ENCODE measurements around the gene PTPN20.

PTPN20 gene

DNA sequence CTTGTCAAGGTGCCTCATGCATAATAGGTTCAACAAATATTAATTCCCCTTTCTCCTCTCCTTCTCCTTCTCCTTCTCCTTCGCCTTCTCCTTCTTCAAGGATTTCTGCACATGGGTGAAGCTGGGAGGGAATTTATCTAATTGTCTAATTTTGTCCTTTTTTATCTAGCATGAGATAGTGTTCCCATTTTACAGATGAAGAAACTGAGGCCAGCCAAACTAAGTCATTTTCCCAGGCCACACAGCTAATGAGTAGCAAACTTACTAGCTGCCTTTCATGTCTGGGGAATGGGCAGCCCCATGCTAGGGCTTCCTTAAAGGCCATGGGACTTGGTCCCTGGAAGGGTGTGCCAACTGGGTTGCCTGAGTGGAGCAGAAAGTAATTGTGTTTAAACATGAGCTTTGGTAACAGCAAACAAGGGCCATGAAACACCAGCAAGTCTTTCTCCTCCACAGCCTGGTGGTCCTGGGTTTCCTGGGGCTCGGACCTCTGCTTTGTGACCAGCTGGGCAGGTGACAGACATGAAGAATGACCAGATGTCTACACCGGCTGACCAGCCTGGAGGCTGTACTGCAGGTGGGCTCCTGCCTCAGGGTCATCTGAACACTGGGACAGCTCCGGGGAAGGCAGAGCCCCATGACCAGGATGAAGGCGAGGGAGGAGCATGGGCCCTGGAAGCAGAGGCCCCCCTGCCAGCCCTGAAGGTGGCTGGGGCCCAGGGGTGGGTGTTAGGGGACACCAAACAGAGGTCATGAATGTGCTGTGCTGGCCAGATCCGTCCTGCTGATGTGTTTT is 138.0 kb downstream of the PTPN20 start:
- no peak for DNase-seq

DNA sequence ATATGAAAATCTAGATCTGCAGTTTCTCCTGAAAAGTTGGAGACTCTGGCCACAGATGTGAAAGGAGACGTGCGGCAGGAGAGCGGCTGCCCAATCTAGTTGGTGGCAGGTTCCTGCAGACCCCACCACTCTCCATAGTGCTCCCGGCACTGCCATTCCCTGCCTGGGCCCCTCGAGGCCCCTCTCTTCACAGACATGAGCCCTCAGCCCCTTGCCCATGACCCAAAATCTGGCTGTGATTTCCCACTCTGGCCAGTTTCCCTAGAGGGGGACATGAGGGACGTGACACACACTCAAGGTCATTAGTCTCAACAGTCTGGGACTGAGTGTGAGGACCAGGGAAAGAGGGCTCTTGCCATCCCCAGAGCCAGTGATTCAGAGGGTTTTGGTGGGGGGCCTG is 138.7 kb downstream of the PTPN20 start:
- DNase-seq = no peak

DNA sequence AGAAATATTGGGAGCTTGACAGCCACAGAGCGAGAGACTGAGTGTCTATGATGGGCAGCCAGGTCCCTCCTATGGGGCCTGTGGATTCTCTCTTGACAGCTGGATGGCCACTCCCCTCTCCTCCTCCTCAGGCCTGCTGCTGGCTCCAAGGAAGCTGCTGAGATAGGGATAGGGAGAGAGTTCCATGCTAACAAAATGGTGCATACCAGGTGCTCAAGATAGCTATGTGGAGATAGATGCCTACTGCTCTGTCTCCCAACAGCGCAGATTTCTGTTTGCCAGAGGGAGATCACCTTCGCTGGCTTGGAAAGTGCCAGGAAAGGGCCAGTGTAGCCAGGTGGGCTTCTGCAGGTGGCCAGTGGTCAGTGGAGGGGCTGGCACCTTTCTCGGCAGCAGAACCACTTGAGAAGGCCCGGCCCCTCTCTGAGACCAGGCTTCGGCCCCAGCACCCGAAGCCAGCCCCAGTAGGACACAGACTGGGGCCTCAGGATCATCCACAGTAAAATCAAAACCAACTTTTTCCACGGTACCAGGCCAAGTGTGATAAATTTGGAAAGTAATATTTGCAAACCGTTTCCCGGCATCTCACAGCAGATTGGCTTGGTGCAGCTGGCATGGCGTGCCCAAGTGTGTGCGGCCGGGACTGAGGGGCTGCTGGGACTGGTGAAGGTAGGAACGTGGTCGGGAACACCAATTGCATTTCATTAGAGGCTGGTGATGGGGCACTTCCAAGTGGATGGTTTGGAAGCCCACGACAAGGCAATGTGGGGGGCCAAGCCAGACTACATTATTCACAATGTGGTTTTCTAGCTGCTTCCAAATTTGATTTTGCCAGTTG is 139.6 kb downstream of the PTPN20 start:
- no peak for DNase-seq

DNA sequence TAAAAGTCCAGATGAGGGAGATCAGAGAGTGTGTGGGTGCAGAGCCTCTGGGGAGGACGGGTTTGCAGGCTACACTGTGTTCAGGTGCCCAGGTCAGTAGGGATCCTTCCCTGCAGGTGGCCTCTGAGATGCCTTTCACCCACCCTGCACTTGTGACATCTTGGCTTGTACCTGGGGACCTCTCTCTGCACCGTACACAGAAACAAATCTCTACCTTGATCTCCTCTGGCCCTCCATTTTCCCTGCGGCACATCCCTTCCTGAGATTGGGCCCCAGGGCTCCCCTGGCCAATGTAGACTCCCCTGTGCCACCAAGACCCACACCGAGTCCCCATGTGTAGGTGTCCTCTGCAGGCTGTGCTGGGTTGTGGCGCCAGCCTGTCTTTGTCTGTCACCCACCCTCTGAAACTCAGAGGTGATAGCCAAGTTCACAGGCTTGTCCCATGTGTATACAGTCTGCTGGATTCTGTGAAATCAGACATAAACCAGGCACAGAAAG is 140.6 kb downstream of the PTPN20 start:
- no peak for DNase-seq

Measured in NCI-H1930 (cell line).